IMR-90 (cell line): ENCODE results near the gene KRT7. TPM values are rescaled to one million over a fixed set of nuclear protein-coding genes. Genes with fewer than 3 reads are reported as not detected.

ENCODE experiments used
- ATAC-seq: fragments of 200-7000 bp; cut with Tn5 transposase; 2 replicates; pipeline ENCODE4 v1.9.1; 2020; ENCODE audit warnings: low read depth, mild to moderate bottlenecking, moderate library complexity
- BruUV-seq: library from RNA; stranded (reverse); fragments of 400-500 nt; replicated peaks from 2 replicates; lab custom pipeline; 2021; lab: Mats Ljungman, UMichigan
- CTCF ChIA-PET: fragments of 300-600 bp; formaldehyde crosslinking; extraction: SDS; loops from one replicate; lab custom pipeline; 2021; ENCODE audit warnings: antibody characterized with exemption; lab: Yijun Ruan, JAX
- POLR2A ChIA-PET: fragments of 300-600 bp; sonication (Branson Sonifier 250); formaldehyde crosslinking; loops from one replicate; lab custom pipeline; 2022; ENCODE audit warnings: antibody characterized with exemption; ENCODE audit not compliant: unreplicated experiment; lab: Charles Lee
- DNase-seq: peaks from one replicate; pipeline ENCODE4 v3.0.0; 2013
- H2AFZ ChIP-seq: replicated peaks from 2 replicates; pipeline ENCODE3; 2013; ENCODE audit warnings: low read length, mild to moderate bottlenecking; ENCODE audit not compliant: poor library complexity
- H2AK5ac ChIP-seq: 2 replicates; pipeline ENCODE4 v1.6.1; 2013; ENCODE audit warnings: low read depth, low read length, inconsistent platforms
- H2AK9ac ChIP-seq: replicated peaks from 2 replicates; pipeline ENCODE3; 2013; ENCODE audit warnings: mild to moderate bottlenecking, low read depth, low read length, moderate library complexity; ENCODE audit not compliant: poor library complexity
- H2BK120ac ChIP-seq: 2 replicates; pipeline ENCODE4 v1.6.1; 2013; ENCODE audit warnings: low read depth, low read length, inconsistent platforms
- H2BK15ac ChIP-seq: 3 replicates; pipeline ENCODE4 v1.6.1; 2013; ENCODE audit warnings: low read depth, low read length, inconsistent platforms
- H2BK20ac ChIP-seq: 2 replicates; pipeline ENCODE4 v1.6.1; 2013; ENCODE audit warnings: low read depth, mild to moderate bottlenecking, inconsistent platforms, low read length, moderate library complexity
- H2BK5ac ChIP-seq: 2 replicates; pipeline ENCODE4 v1.6.1; 2013; ENCODE audit warnings: mild to moderate bottlenecking, low read depth, low read length, inconsistent platforms; ENCODE audit not compliant: poor library complexity, severe bottlenecking
- H3K14ac ChIP-seq: replicated peaks from 2 replicates; pipeline ENCODE4 v1.6.1; 2013; ENCODE audit warnings: low read depth, low read length, inconsistent platforms
- H3K18ac ChIP-seq: 2 replicates; pipeline ENCODE4 v1.6.1; 2013; ENCODE audit warnings: low read depth, low read length, control low read depth
- H3K23ac ChIP-seq: 2 replicates; pipeline ENCODE4 v1.6.1; 2013; ENCODE audit warnings: low read depth, low read length, inconsistent platforms
- H3K27ac ChIP-seq: 2 replicates; pipeline ENCODE4 v1.5.1; 2013; ENCODE audit warnings: mild to moderate bottlenecking, control low read depth, low read length; ENCODE audit not compliant: insufficient read depth
- H3K27me3 ChIP-seq: 2 replicates; pipeline ENCODE4 v1.6.1; 2013; ENCODE audit warnings: low read length; ENCODE audit not compliant: control insufficient read depth, insufficient read depth
- H3K36me3 ChIP-seq: 2 replicates; pipeline ENCODE4 v1.6.1; 2013; ENCODE audit warnings: low read length, mixed read lengths; ENCODE audit not compliant: control insufficient read depth, insufficient read depth
- H3K4ac ChIP-seq: 2 replicates; pipeline ENCODE4 v1.6.1; 2013; ENCODE audit warnings: low read depth, low read length, inconsistent platforms
- H3K4me1 ChIP-seq: 2 replicates; pipeline ENCODE4 v1.6.1; 2013; ENCODE audit warnings: low read length, mixed read lengths; ENCODE audit not compliant: control insufficient read depth, insufficient read depth
- H3K4me2 ChIP-seq: 2 replicates; pipeline ENCODE4 v1.6.1; 2013; ENCODE audit warnings: low read depth, mild to moderate bottlenecking, control low read depth, low read length, moderate library complexity
- H3K4me3 ChIP-seq: 2 replicates; pipeline ENCODE4 v1.5.1; 2013; ENCODE audit warnings: low read depth, mild to moderate bottlenecking, control low read depth, low read length, moderate library complexity; ENCODE audit not compliant: insufficient read depth
- H3K56ac ChIP-seq: 2 replicates; pipeline ENCODE4 v1.6.1; 2013; ENCODE audit warnings: low read length, inconsistent platforms; ENCODE audit not compliant: insufficient read depth; ENCODE audit errors: extremely low read depth
- H3K79me1 ChIP-seq, 2 experiments: 2 replicates each; pipeline ENCODE4 v1.6.1; 2013; ENCODE audit warnings: low read length in 2 of 2, inconsistent platforms in 1 of 2, low read depth in 1 of 2
- H3K9ac ChIP-seq: 2 replicates; pipeline ENCODE4 v1.6.1; 2013; ENCODE audit warnings: low read depth, low read length, control low read depth
- H3K9me1 ChIP-seq: 2 replicates; pipeline ENCODE4 v1.6.1; 2013; ENCODE audit warnings: low read length, inconsistent platforms; ENCODE audit not compliant: insufficient read depth
- H3K9me3 ChIP-seq: 2 replicates; pipeline ENCODE4 v1.6.1; 2013; ENCODE audit warnings: low read length; ENCODE audit not compliant: control insufficient read depth, insufficient read depth
- H4K20me1 ChIP-seq: 2 replicates; pipeline ENCODE4 v1.6.1; 2013; ENCODE audit warnings: low read length, inconsistent platforms; ENCODE audit not compliant: insufficient read depth
- H4K5ac ChIP-seq: 2 replicates; pipeline ENCODE4 v1.6.1; 2013; ENCODE audit warnings: mild to moderate bottlenecking, low read depth, low read length, control low read depth
- H4K8ac ChIP-seq, 2 experiments: 2 replicates each; pipeline ENCODE4 v1.6.1; 2013; ENCODE audit warnings: low read depth in 2 of 2, low read length in 2 of 2, control low read depth in 1 of 2, inconsistent platforms in 1 of 2
- H4K91ac ChIP-seq: 2 replicates; pipeline ENCODE4 v1.6.1; 2013; ENCODE audit warnings: low read depth, low read length, inconsistent platforms; ENCODE audit not compliant: insufficient read depth
- CEBPB ChIP-seq: IDR thresholded peaks from 2 replicates; pipeline ENCODE4 v1.6.1; 2012; ENCODE audit warnings: low read depth, low read length, improper control_type of control experiment
- ELK1 ChIP-seq: fragments of 150-350 bp; IDR thresholded peaks from 2 replicates; pipeline ENCODE4 v1.6.1; 2016; ENCODE audit warnings: low read depth, mild to moderate bottlenecking, low read length, moderate library complexity, borderline replicate concordance
- FOS ChIP-seq: fragments of 150-350 bp; IDR thresholded peaks from 2 replicates; pipeline ENCODE4 v1.6.1; 2016; ENCODE audit warnings: low read depth, low read length
- MAFK ChIP-seq: IDR thresholded peaks from 2 replicates; pipeline ENCODE4 v1.6.1; 2012; ENCODE audit warnings: low read depth, low read length, improper control_type of control experiment
- MAZ ChIP-seq: IDR thresholded peaks from 2 replicates; pipeline ENCODE4 v1.6.1; 2012; ENCODE audit warnings: low read depth, mild to moderate bottlenecking, low read length, improper control_type of control experiment, moderate library complexity, borderline replicate concordance
- MXI1 ChIP-seq: IDR thresholded peaks from 2 replicates; pipeline ENCODE4 v1.6.1; 2012; ENCODE audit warnings: low read depth, mild to moderate bottlenecking, low read length, moderate library complexity, borderline replicate concordance
- NFE2L2 ChIP-seq: fragments of 150-350 bp; IDR thresholded peaks from 2 replicates; pipeline ENCODE4 v1.6.1; 2016; ENCODE audit warnings: low read depth, mild to moderate bottlenecking, low read length
- RAD21 ChIP-seq: IDR thresholded peaks from 2 replicates; pipeline ENCODE4 v1.6.1; 2012; ENCODE audit warnings: low read length, improper control_type of control experiment
- RFX5 ChIP-seq: IDR thresholded peaks from 2 replicates; pipeline ENCODE4 v1.8.0; 2012; ENCODE audit warnings: low read depth, mild to moderate bottlenecking, low read length, moderate library complexity
- SMC3 ChIP-seq: fragments of 150-350 bp; IDR thresholded peaks from 2 replicates; pipeline ENCODE4 v1.6.1; 2016; ENCODE audit warnings: low read depth, mild to moderate bottlenecking, antibody characterized with exemption, low read length, moderate library complexity
- USF2 ChIP-seq: fragments of 150-350 bp; IDR thresholded peaks from 2 replicates; pipeline ENCODE4 v1.6.1; 2017; ENCODE audit warnings: mild to moderate bottlenecking, antibody characterized with exemption, low read length, low read depth
- WGBS, 2 experiments: methylation state at CpG; one replicate each; pipeline versions ENCODE4 v1.1.5 to v1.1.7; 2013; ENCODE audit warnings: missing lambda C conversion rate in 2 of 2; ENCODE audit not compliant: insufficient read length in 1 of 2; ENCODE audit errors: extremely low coverage in 2 of 2; 5-methylcytosine and 5-hydroxymethylcytosine counted together
- dilution Hi-C: fragments of 300-500 bp; cut with HindIII; formaldehyde crosslinking; loops from one replicate; pipeline ENCODE4 v1.14.3; 2018; ENCODE audit warnings: low sequenced_read_pairs; ENCODE audit not compliant: unreplicated experiment
- in situ Hi-C: fragments of 300-500 bp; cut with MboI; formaldehyde crosslinking; loops from 3 replicates; pipeline ENCODE4 v1.14.3; 2019; ENCODE audit warnings: low sequenced_read_pairs, inconsistent platforms, mixed read lengths
- intact Hi-C: fragments of 100-400 bp; cut with micrococcal nuclease; formaldehyde crosslinking; loops from 2 replicates; pipeline ENCODE4 v1.10.0; 2022
- polyA plus RNA-seq, 3 experiments: library from polyadenylated mRNA; depleted of rRNA; stranded (reverse); fragments of >200 nt; gene quantifications; 2 replicates each; pipeline ENCODE4 v1.2.3, GENCODE V29; 2012; ENCODE audit warnings: low replicate concordance in 1 of 3
- total RNA-seq: library from RNA; depleted of rRNA; stranded (reverse); fragments of >200 nt; gene quantifications from 2 replicates; pipeline ENCODE4 v1.2.3, GENCODE V29; 2012

KRT7 gene
- total and polyA plus RNA-seq, 2 of the 4 experiments (the other 2 are of a cell fraction), result 0.54 to 1.7 TPM

- TF ChIP-seq RFX5, result no peak
- no peak for TF ChIP-seq MAZ
Measured at GRCh38 chr12:52197371-52198231, 35.4 kb upstream of the KRT7 start (continued).

DNA sequence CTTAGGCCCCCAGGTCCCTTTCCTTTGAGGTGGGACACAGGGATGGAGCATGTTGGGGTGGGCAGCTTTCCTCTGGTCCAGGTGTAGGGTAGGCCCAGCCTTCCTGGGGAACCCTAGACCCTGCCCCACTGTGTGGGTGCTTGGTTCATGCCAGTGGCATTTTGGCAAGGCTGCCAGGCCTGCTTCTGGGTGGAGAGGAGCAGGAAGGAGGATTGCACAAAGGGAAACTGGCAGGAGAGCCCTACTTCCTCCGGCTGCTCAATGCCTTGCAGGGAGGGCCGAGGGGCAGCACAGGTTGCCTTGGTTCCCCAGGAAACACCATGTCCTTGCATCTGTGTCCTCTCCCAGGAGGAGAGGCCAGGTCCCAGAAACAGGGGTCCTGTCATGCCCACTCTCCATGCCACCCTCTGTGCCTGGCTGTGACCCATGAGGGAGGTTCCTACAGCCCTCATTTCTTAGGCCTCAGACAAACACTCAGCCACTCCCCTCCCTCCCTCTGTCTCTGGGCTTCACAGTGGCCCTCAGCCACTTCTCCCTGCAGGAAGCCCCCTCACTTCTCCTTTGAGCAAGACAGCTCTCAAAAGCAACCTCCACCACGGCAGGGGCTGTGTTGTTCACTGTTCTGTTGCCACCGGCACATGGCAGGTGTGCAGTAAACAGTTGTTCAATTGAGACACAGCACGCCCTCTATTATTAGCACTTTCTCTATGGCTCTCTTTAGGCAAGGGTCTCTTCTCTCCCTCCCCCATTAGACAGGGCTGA, 34.4 kb upstream of the KRT7 start:
- H3K9me1 ChIP-seq, result peaks cover 16% of the 10 kb centered on the region
- no peak overlapping the region for H4K5ac ChIP-seq
- peak overlapping the region; percentile 54 for H3K4ac ChIP-seq
- peak overlapping the region; percentile 27; the same call in 1 of the 2 replicates for H2AK5ac ChIP-seq
- no peak overlapping the region for H3K27ac ChIP-seq
- H4K91ac ChIP-seq, result peak overlapping the region; percentile 68
- BruUV-seq, result no TSS peak
- no peak overlapping the region for H4K8ac ChIP-seq
- H3K27me3 ChIP-seq, result no peaks in the 10 kb centered on the region
- no peaks in the 10 kb centered on the region for H3K9me3 ChIP-seq
- CTCF ChIA-PET, result no interaction called here
- dilution Hi-C loops, result no loop called here
- intact Hi-C loops, result no loop called here
- H2AFZ ChIP-seq, result peak overlapping the region; percentile 70
- no peak overlapping the region for H3K18ac ChIP-seq
- in situ Hi-C loops, result no loop called here
- H3K56ac ChIP-seq, result no peak overlapping the region
- peak overlapping the region; percentile 50 for H2BK120ac ChIP-seq
- H3K4me1 ChIP-seq, result peaks cover 32% of the 10 kb centered on the region
- H3K9ac ChIP-seq, result no peak overlapping the region
- H2AK9ac ChIP-seq, result peak overlapping the region; percentile 59
- peak overlapping the region; percentile 9; the same call in 1 of the 2 replicates for H3K14ac ChIP-seq
- no peak for TF ChIP-seq RAD21
- TF ChIP-seq CEBPB, result no peak
- TF ChIP-seq USF2, result no peak
- TF ChIP-seq MAZ, result no peak
- TF ChIP-seq SMC3, result no peak
- no peak for TF ChIP-seq MXI1
- no peak for TF ChIP-seq FOS
- TF ChIP-seq MAFK, result no peak
- no peak for TF ChIP-seq ELK1
- TF ChIP-seq NFE2L2, result no peak
- H3K4me2 ChIP-seq, result no peak overlapping the region
- peak overlapping the region; percentile 68; the same call in 2 of the 3 replicates for H2BK15ac ChIP-seq
- no peaks in the 10 kb centered on the region for H4K20me1 ChIP-seq
- no peak overlapping the region for H3K23ac ChIP-seq
- peaks cover 0 to 4% of the 10 kb centered on the region in 2 experiments; a peak in 1 of 4 replicates for H3K79me1 ChIP-seq
- H3K4me3 ChIP-seq, result no peak overlapping the region
- ATAC-seq, result no peak
- DNase-seq, result no peak
- peak overlapping the region; percentile 58 for H2BK20ac ChIP-seq
- no peak overlapping the region for H2BK5ac ChIP-seq
- POLR2A ChIA-PET, result no interaction called here
- no peaks in the 10 kb centered on the region for H3K36me3 ChIP-seq
- 85% methylated on average over 2 of the region's 5 CpGs; no CpG with 5 or more reads in 1 of the 2 experiments for WGBS, 2 experiments
